Ammon's horn (tissue), 1 donor: Measurements from ENCODE around the gene MSX2.

Experiments used
- DNase-seq: peaks from one replicate; pipeline ENCODE4 v3.0.0-alpha.2; 2016; ENCODE audit warnings: low spot score

MSX2 gene

DNA sequence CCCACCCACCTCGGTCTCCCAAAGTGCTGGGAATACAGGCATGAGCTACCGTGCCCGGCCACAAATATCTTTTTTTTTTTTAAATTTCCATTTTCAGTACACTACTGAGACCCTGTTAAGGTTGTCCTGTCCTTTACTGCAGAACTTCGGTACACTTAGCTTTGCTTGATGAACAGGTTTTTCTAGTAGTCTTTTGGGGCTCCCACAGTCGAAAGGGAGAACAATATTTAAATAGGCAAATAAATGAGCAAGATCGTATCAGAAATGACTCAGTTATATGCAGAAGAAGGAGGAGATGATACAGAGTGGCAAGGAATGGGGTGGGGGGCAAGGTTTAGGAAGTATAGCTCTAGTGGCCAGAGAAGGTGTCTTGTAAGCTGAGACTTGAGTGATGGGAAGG is 52.7 kb downstream of the MSX2 start:
- no peak for DNase-seq

DNA sequence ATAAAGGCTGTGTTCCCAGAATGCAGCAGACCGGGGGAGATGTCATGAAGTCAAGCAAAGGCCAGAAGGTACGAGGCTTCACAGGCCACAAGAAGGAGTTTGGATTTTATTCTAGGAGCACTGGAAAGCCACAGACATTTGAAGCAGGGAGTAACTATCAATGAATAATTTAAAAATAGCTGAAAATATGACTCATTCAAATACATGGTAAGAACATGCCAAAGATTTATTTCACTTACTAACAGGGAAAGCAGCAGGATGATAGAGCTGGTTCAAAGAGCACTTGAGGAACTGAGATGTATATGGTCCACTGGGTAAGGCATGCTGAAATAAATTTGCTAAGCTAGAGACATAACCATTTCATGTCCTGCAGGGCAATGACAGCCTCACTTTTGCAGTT is 53.2 kb downstream of the MSX2 start:
- no peak for DNase-seq
